GM12875 (cell line): ENCODE results near the gene DNAJB11.

Experiments used
- H3K4me3 ChIP-seq: one replicate; pipeline ENCODE4 v1.5.1; 2011; ENCODE audit warnings: low read depth, low read length, control low read depth
- TF ChIP-seq, protein P1 (sequence below): IDR thresholded peaks from 2 replicates; pipeline ENCODE4 v1.5.1; 2011; ENCODE audit warnings: low read depth, mild to moderate bottlenecking, control low read depth, inconsistent platforms, low read length, moderate library complexity, borderline replicate concordance; ENCODE audit not compliant: insufficient read depth

Gene DNAJB11

GRCh38 chr3:186614266-186614596 is 43.7 kb downstream of the DNAJB11 start:
- TF ChIP-seq, protein P1, sequence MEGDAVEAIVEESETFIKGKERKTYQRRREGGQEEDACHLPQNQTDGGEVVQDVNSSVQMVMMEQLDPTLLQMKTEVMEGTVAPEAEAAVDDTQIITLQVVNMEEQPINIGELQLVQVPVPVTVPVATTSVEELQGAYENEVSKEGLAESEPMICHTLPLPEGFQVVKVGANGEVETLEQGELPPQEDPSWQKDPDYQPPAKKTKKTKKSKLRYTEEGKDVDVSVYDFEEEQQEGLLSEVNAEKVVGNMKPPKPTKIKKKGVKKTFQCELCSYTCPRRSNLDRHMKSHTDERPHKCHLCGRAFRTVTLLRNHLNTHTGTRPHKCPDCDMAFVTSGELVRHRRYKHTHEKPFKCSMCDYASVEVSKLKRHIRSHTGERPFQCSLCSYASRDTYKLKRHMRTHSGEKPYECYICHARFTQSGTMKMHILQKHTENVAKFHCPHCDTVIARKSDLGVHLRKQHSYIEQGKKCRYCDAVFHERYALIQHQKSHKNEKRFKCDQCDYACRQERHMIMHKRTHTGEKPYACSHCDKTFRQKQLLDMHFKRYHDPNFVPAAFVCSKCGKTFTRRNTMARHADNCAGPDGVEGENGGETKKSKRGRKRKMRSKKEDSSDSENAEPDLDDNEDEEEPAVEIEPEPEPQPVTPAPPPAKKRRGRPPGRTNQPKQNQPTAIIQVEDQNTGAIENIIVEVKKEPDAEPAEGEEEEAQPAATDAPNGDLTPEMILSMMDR: no peak

DNA sequence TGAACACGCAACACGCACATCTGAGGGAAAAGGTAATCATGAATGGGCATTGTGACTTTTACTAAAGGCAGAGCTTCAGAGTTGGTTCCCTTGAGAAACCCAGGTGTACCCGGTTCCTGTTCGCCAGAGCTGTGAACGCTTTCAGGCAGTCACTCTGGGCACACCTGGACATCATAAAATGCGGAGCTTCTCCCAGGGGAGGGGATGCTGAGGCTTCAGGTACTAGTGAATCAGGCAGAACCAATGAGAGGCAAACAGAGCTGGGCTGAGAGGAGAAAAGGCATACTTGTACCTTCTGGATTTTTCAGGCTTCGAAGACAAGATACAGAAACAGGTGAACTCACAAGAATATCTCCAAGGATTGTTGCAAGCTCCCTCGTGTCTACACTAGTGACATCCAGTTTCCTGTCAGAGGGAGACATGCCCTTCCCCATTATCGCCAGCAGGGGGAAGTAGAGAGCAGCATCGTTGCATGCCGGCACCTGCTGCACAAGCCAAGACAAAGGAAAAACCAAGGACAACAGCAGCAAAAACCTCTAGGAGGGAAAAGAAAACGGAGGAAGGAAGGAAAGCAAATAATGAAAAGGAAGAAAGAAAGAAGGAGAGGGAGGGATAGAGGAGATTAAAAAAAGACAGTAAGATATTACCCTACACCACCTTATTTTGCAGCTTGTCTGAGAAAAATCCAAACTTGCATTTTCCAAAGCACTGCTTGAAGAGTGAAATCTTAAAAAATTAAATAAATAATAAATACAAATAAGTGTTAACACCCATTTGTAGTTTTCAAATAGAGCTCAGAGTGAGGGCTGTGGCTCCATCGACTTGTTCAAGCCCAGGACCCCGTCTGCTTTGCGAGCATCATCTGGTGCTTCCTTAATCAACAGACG is 44.3 kb downstream of the DNAJB11 start:
- H3K4me3 ChIP-seq: no peak overlapping the region
- TF ChIP-seq, protein P1: peak; percentile 93

More at GRCh38 chr3:186614266-186614596, 43.7 kb downstream of the DNAJB11 start:
- no peak overlapping the region for H3K4me3 ChIP-seq

DNA sequence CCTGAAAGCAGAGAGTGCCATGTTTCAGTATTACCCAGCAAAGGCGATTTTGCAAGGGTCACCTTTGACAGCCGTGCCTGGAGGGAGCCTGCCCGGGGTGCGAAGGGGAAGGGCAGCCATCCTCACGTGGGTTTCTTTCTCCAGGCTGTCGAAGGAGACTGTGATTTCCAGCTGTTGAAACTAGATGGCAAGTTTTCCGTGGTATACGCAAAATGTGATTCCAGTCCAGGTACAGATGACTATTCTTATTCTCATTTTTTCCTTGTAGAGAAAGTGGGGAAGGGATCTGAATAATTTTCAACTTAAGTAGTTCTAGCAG is 45.7 kb downstream of the DNAJB11 start:
- TF ChIP-seq, protein P1: no peak
- no peak overlapping the region for H3K4me3 ChIP-seq

DNA sequence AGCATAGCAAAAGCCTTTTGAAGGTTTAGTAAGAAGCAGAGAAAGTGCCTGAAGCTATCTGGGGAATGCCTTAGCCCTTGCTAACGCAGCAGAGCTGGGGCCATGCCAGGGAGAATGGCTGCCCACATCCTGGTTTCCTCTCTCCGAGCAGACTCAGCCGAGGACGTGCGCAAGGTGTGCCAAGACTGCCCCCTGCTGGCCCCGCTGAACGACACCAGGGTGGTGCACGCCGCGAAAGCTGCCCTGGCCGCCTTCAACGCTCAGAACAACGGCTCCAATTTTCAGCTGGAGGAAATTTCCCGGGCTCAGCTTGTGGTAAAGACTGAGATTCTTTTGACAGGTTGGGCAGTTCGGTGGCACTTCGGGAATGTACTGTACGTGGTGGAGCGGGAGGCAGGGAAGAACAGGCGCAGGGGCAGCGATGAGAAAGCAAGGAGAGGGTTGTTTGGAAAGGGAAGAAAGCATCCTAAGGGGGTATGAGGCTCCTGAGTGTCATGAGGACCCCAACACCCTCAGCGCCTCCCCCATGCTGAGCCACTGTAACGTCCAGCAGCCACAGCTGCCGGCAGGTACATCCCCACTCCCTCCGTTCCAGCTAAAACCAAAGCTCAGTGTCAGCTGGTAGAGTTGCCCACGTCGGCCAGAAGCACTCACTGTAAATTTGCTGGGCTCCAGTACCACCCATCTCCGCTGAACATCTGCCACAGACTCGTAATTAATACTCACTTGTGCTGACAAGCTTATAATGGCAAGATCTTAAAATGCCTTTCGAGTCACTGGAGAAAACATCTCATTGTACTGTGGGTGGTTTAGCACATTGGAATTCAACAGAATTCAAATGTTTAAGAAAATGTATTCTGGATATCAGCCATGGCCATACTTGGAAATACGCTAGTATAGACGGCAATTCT is 46.8 kb downstream of the DNAJB11 start:
- TF ChIP-seq, protein P1: peak; percentile 93
- H3K4me3 ChIP-seq: no peak overlapping the region

DNA sequence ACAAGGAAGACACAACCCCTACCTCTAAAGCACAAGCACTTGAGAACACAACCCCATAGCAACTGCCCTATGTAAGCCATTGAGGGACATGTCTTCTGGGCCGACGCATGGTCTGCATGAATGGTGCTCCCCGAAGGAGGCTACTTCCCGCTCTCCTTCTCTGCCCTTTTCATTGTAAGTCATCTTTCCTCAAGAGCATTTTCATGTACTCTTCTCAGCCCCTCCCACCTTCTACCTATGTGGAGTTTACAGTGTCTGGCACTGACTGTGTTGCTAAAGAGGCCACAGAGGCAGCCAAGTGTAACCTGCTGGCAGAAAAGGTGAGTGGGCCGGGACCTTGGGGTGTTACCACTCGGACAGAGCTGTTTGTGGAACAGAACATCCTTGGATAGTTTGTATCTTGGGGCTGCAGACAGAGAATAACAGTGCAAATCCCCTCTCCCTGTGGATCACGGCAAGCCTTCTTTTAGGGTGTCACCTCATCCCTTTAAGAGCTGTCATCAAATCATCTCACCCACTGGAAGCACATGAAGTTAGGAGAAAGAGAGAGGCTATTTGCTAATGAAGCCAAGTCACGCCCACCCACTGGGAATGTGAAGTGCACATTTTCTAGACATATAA is 47.9 kb downstream of the DNAJB11 start:
- TF ChIP-seq, protein P1: no peak

GRCh38 chr3:186619787-186620212 is 49.3 kb downstream of the DNAJB11 start:
- TF ChIP-seq, protein P1: no peak

More for the DNA sequence above, 47.9 kb downstream of the DNAJB11 start:
- H3K4me3 ChIP-seq: no peak overlapping the region

More at GRCh38 chr3:186619787-186620212, 49.3 kb downstream of the DNAJB11 start:
- no peak overlapping the region for H3K4me3 ChIP-seq
